Omental fat pad (tissue), 4 donors: Measurements from ENCODE around the gene TSEN15. TPM values are rescaled to one million over a fixed set of nuclear protein-coding genes. Genes with fewer than 3 reads are reported as not detected.
"Not testable (repeated sequence)": the region's sequence is repeated elsewhere in the genome, so short reads cannot be mapped to it uniquely, and the experiment has no call there.

Experiments used
- ATAC-seq: fragments of 150-250 bp; one replicate; pipeline ENCODE4 v1.9.1; 2016; ENCODE audit warnings: mild to moderate bottlenecking, moderate library complexity; ENCODE audit not compliant: low FRiP score
- DNase-seq: peaks from one replicate; pipeline ENCODE4 v3.0.0-alpha.2; 2019; ENCODE audit warnings: low spot score
- CTCF ChIP-seq, 3 donors: fragments of 450-650 bp; IDR thresholded peaks; one replicate each; pipeline ENCODE4 v1.5.1; 2016 to 2017; ENCODE audit warnings: antibody characterized with exemption in 3 of 3, mild to moderate bottlenecking in 3 of 3, moderate library complexity in 2 of 3
- total RNA-seq, 4 donors: library from RNA; depleted of rRNA; stranded (reverse); fragments of >200 nt; gene quantifications; one replicate each; pipeline ENCODE4 v1.1.0, GENCODE V29; 2016

Gene TSEN15
- total RNA-seq, 4 donors from 2014 or later, result 16.2 to 29.0 (median 23.8) TPM

GRCh38 chr1:184093071-184093470 lies 41.5 kb downstream of the TSEN15 start:
- ATAC-seq (no peak), DNase-seq (no peak)
- no peak for TF ChIP-seq CTCF (IDR thresholded peaks at IDR 0.05)

DNA sequence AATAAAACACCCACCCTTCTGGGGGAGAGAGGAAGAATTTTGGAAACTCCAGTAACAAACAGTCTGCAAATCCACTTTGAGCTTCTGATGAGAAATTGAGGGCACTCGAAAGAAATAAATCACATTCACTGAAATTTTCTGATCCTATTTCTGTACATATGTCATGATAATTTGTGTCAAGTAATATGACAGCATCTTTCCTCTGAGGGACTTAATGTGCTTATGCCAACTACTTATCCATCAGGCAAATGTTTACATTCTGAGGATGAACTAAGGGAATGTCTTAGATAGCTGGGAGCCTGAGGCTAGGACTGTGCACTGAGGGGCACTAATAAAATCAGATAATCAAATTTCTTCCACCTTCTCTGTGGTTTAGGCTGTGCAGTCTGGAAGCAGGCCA lies 44.5 kb downstream of the TSEN15 start:
- DNase-seq (no peak), ATAC-seq (no peak)
- TF ChIP-seq CTCF (IDR thresholded peaks at IDR 0.05), result no peak

DNA sequence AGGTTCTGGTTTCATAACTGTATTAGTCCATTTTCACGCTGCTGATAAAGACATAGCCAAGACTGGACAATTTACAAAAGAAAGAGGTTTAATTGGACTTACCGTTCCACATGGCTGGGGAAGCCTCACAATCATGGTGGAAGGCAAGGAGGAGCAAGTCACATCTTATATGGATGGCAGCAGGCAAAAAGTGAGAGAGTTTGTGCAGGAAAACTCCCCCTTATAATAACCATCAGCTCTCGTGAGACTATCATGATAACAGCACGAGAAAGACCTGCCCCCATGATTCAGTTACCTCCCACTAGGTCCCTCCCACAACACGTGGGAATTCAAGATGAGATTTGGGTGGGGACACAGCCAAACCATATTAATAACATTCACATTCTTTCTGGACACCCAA lies 45.0 kb downstream of the TSEN15 start:
- ATAC-seq, DNase-seq: not testable (repeated sequence)

DNA sequence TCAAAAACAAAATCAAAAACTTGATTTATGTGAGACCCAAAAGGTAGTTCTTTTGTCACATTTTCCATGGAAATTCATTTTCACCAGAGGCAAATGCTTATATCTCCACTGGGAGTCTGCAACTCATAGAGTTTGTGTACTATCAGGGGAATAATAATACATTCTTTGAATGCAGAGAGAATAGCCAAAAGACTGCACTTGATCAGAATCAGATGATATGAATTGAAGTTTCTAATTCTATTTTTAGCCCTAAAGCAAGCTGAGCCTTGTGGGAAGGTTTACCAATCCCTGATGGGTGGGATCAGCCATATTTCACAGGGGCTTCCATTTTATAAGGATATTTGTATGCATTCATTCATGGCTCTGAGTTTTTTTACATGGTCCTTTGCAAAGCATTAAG lies 49.6 kb downstream of the TSEN15 start:
- no peak for ATAC-seq
- TF ChIP-seq CTCF (IDR thresholded peaks at IDR 0.05), result no peak
- DNase-seq, result no peak

GRCh38 chr1:184101571-184101970 lies 50.0 kb downstream of the TSEN15 start:
- no peak for ATAC-seq
- TF ChIP-seq CTCF (IDR thresholded peaks at IDR 0.05), result no peak
- no peak for DNase-seq

- no peak for DNase-seq
Observed at GRCh38 chr1:184110272-184111204, 59.0 kb downstream of the TSEN15 start.

More at GRCh38 chr1:184110272-184111204, 59.0 kb downstream of the TSEN15 start:
- TF ChIP-seq CTCF (IDR thresholded peaks at IDR 0.05), result no peak
- no peak for ATAC-seq
